Activated naive CD4-positive, alpha-beta T cell treated with anti-CD3 and anti-CD28 coated beads, Interleukin-2, amount 50 U/mL, for 24 hours (primary cell): ENCODE data around the gene WDR19.
"Not testable (repeated sequence)": the region's sequence is repeated elsewhere in the genome, so short reads cannot be mapped to it uniquely, and the experiment has no call there.

ENCODE experiments used
- H3K27ac Mint-ChIP-seq: one replicate; pipeline ENCODE4 v1.8.0; 2021; ENCODE audit warnings: mild to moderate bottlenecking, mixed read lengths
- H3K27me3 Mint-ChIP-seq: one replicate; pipeline ENCODE4 v1.8.0; 2021; ENCODE audit warnings: mixed read lengths
- H3K36me3 Mint-ChIP-seq: one replicate; pipeline ENCODE4 v1.8.0; 2021; ENCODE audit warnings: mixed read lengths
- H3K4me1 Mint-ChIP-seq: one replicate; pipeline ENCODE4 v1.8.0; 2021; ENCODE audit warnings: mixed read lengths
- H3K4me3 Mint-ChIP-seq: one replicate; pipeline ENCODE4 v1.8.0; 2021; ENCODE audit warnings: mild to moderate bottlenecking, mixed read lengths
- H3K9me3 Mint-ChIP-seq: one replicate; pipeline ENCODE4 v1.8.0; 2021; ENCODE audit warnings: mixed read lengths

Gene WDR19

GRCh38 chr4:39263895-39264294, 81.6 kb downstream of the WDR19 start:
- Mint-ChIP-seq H3K4me3 (no peak overlapping the region), H3K9me3 (no peaks in the 10 kb centered on the region), H3K27ac (no peak overlapping the region), H3K36me3 (peaks cover 20% of the 10 kb centered on the region), H3K27me3 (no peaks in the 10 kb centered on the region), H3K4me1 (no peaks in the 10 kb centered on the region)

GRCh38 chr4:39274503-39274902, 92.2 kb downstream of the WDR19 start:
- no peak overlapping the region for H3K27ac Mint-ChIP-seq
- peaks cover 9% of the 10 kb centered on the region for H3K36me3 Mint-ChIP-seq
- no peaks in the 10 kb centered on the region for H3K9me3 Mint-ChIP-seq
- H3K4me1 Mint-ChIP-seq = no peaks in the 10 kb centered on the region
- H3K4me3 Mint-ChIP-seq = no peak overlapping the region
- no peaks in the 10 kb centered on the region for H3K27me3 Mint-ChIP-seq

GRCh38 chr4:39277661-39278060, 95.3 kb downstream of the WDR19 start:
- not testable (repeated sequence) for H3K4me3 Mint-ChIP-seq, H3K4me1 Mint-ChIP-seq, H3K27me3 Mint-ChIP-seq, H3K36me3 Mint-ChIP-seq, H3K9me3 Mint-ChIP-seq, H3K27ac Mint-ChIP-seq

- no peak overlapping the region for H3K27ac Mint-ChIP-seq
- no peaks in the 10 kb centered on the region for H3K27me3 Mint-ChIP-seq
- no peaks in the 10 kb centered on the region for H3K4me1 Mint-ChIP-seq
- H3K9me3 Mint-ChIP-seq = no peaks in the 10 kb centered on the region
- H3K36me3 Mint-ChIP-seq = peaks cover 7% of the 10 kb centered on the region
- no peak overlapping the region for H3K4me3 Mint-ChIP-seq
These were observed 96.1 kb downstream of the WDR19 start for GRCh38 chr4:39278476-39278875.

GRCh38 chr4:39279416-39279815, 97.1 kb downstream of the WDR19 start:
- Mint-ChIP-seq H3K27ac (no peak overlapping the region), H3K4me1 (no peaks in the 10 kb centered on the region), H3K4me3 (no peak overlapping the region), H3K36me3 (peaks cover 7% of the 10 kb centered on the region), H3K27me3 (no peaks in the 10 kb centered on the region), H3K9me3 (no peaks in the 10 kb centered on the region)

GRCh38 chr4:39280770-39281169, 98.4 kb downstream of the WDR19 start:
- H3K4me3 Mint-ChIP-seq = no peak overlapping the region

GRCh38 chr4:39285111-39285795, 102.9 kb downstream of the WDR19 start:
- H3K9me3 Mint-ChIP-seq = no peaks in the 10 kb centered on the region
- H3K4me3 Mint-ChIP-seq = no peak overlapping the region
- H3K36me3 Mint-ChIP-seq = peaks cover 17% of the 10 kb centered on the region
- no peaks in the 10 kb centered on the region for H3K4me1 Mint-ChIP-seq
- H3K27ac Mint-ChIP-seq = no peak overlapping the region
- H3K27me3 Mint-ChIP-seq = no peaks in the 10 kb centered on the region

More at GRCh38 chr4:39280770-39281169, 98.4 kb downstream of the WDR19 start:
- Mint-ChIP-seq H3K36me3 (peaks cover 11% of the 10 kb centered on the region), H3K27me3 (no peaks in the 10 kb centered on the region), H3K9me3 (no peaks in the 10 kb centered on the region), H3K27ac (no peak overlapping the region), H3K4me1 (no peaks in the 10 kb centered on the region)

GRCh38 chr4:39285853-39286252, 103.5 kb downstream of the WDR19 start:
- no peaks in the 10 kb centered on the region for H3K27me3 Mint-ChIP-seq
- no peak overlapping the region for H3K27ac Mint-ChIP-seq
- peaks cover 18% of the 10 kb centered on the region for H3K36me3 Mint-ChIP-seq
- no peaks in the 10 kb centered on the region for H3K4me1 Mint-ChIP-seq
- no peaks in the 10 kb centered on the region for H3K9me3 Mint-ChIP-seq
- H3K4me3 Mint-ChIP-seq = no peak overlapping the region

- Mint-ChIP-seq H3K9me3 (no peaks in the 10 kb centered on the region), H3K36me3 (peaks cover 20% of the 10 kb centered on the region), H3K4me1 (no peaks in the 10 kb centered on the region), H3K27ac (no peak overlapping the region), H3K27me3 (no peaks in the 10 kb centered on the region), H3K4me3 (no peak overlapping the region)
These were observed 103.9 kb downstream of the WDR19 start for GRCh38 chr4:39286263-39286662.

- Mint-ChIP-seq H3K27me3 (no peaks in the 10 kb centered on the region), H3K9me3 (no peaks in the 10 kb centered on the region), H3K36me3 (peaks cover 20% of the 10 kb centered on the region), H3K27ac (no peak overlapping the region), H3K4me3 (no peak overlapping the region), H3K4me1 (no peaks in the 10 kb centered on the region)
These were observed 104.9 kb downstream of the WDR19 start for GRCh38 chr4:39287223-39287622.

- Mint-ChIP-seq H3K36me3 (peaks cover 21% of the 10 kb centered on the region), H3K4me3 (no peak overlapping the region), H3K27ac (no peak overlapping the region), H3K9me3 (no peaks in the 10 kb centered on the region), H3K27me3 (no peaks in the 10 kb centered on the region), H3K4me1 (no peaks in the 10 kb centered on the region)
These were observed 109.4 kb downstream of the WDR19 start for GRCh38 chr4:39291686-39292085.

GRCh38 chr4:39292433-39292832, 110.1 kb downstream of the WDR19 start:
- not testable (repeated sequence) for H3K27me3 Mint-ChIP-seq, H3K4me1 Mint-ChIP-seq, H3K4me3 Mint-ChIP-seq, H3K9me3 Mint-ChIP-seq, H3K27ac Mint-ChIP-seq
- H3K36me3 Mint-ChIP-seq = peaks cover 22% of the 10 kb centered on the region

GRCh38 chr4:39295784-39296183, 113.5 kb downstream of the WDR19 start:
- Mint-ChIP-seq H3K36me3 (peaks cover 29% of the 10 kb centered on the region), H3K4me1 (no peaks in the 10 kb centered on the region), H3K27me3 (no peaks in the 10 kb centered on the region), H3K27ac (no peak overlapping the region), H3K4me3 (no peak overlapping the region), H3K9me3 (no peaks in the 10 kb centered on the region)

- Mint-ChIP-seq H3K27ac (no peak overlapping the region), H3K9me3 (no peaks in the 10 kb centered on the region), H3K36me3 (peaks cover 32% of the 10 kb centered on the region), H3K4me1 (no peaks in the 10 kb centered on the region), H3K27me3 (no peaks in the 10 kb centered on the region), H3K4me3 (no peak overlapping the region)
These were observed 120.6 kb downstream of the WDR19 start for GRCh38 chr4:39302901-39303300.

GRCh38 chr4:39303871-39304270, 121.5 kb downstream of the WDR19 start:
- Mint-ChIP-seq H3K27ac (no peak overlapping the region), H3K36me3 (peaks cover 32% of the 10 kb centered on the region)

GRCh38 chr4:39304651-39305050, 122.3 kb downstream of the WDR19 start:
- Mint-ChIP-seq H3K4me1 (no peaks in the 10 kb centered on the region), H3K9me3 (no peaks in the 10 kb centered on the region), H3K27ac (peak overlapping the region; percentile 65), H3K4me3 (no peak overlapping the region), H3K27me3 (no peaks in the 10 kb centered on the region), H3K36me3 (peaks cover 32% of the 10 kb centered on the region)

More at GRCh38 chr4:39303871-39304270, 121.5 kb downstream of the WDR19 start:
- Mint-ChIP-seq H3K27me3 (no peaks in the 10 kb centered on the region), H3K4me3 (no peak overlapping the region), H3K9me3 (no peaks in the 10 kb centered on the region), H3K4me1 (no peaks in the 10 kb centered on the region)
